ENCODE data around the gene CLGN.

The CLGN gene

GRCh38 chr4:140367738-140368137 lies 59.7 kb downstream of the CLGN start:
- no peaks in the 10 kb centered on the region for H3K27me3 ChIP-seq (ENCODE audit: insufficient read depth, poor library complexity, severe bottlenecking)
- H3K4me3 ChIP-seq (replicated peaks; ENCODE audit: insufficient read depth, low read length): no peak overlapping the region
- H3K27ac ChIP-seq (replicated peaks): no peak overlapping the region
- DNase-seq (ENCODE audit: low read depth in 1 of 2, low spot score in 1 of 2): no peak
- TF ChIP-seq, protein P1, sequence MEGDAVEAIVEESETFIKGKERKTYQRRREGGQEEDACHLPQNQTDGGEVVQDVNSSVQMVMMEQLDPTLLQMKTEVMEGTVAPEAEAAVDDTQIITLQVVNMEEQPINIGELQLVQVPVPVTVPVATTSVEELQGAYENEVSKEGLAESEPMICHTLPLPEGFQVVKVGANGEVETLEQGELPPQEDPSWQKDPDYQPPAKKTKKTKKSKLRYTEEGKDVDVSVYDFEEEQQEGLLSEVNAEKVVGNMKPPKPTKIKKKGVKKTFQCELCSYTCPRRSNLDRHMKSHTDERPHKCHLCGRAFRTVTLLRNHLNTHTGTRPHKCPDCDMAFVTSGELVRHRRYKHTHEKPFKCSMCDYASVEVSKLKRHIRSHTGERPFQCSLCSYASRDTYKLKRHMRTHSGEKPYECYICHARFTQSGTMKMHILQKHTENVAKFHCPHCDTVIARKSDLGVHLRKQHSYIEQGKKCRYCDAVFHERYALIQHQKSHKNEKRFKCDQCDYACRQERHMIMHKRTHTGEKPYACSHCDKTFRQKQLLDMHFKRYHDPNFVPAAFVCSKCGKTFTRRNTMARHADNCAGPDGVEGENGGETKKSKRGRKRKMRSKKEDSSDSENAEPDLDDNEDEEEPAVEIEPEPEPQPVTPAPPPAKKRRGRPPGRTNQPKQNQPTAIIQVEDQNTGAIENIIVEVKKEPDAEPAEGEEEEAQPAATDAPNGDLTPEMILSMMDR (IDR thresholded peaks at IDR 0.05; ENCODE audit: insufficient read depth, low read length): no peak
- TF ChIP-seq POLR2AphosphoS5 (IDR thresholded peaks at IDR 0.05; ENCODE audit: low read depth) (no peak), SPI1 (IDR thresholded peaks at IDR 0.05; ENCODE audit: borderline replicate concordance, low read depth) (no peak), GABPA (IDR thresholded peaks at IDR 0.05; ENCODE audit: low read depth) (no peak)
- TF ChIP-seq, protein P2, sequence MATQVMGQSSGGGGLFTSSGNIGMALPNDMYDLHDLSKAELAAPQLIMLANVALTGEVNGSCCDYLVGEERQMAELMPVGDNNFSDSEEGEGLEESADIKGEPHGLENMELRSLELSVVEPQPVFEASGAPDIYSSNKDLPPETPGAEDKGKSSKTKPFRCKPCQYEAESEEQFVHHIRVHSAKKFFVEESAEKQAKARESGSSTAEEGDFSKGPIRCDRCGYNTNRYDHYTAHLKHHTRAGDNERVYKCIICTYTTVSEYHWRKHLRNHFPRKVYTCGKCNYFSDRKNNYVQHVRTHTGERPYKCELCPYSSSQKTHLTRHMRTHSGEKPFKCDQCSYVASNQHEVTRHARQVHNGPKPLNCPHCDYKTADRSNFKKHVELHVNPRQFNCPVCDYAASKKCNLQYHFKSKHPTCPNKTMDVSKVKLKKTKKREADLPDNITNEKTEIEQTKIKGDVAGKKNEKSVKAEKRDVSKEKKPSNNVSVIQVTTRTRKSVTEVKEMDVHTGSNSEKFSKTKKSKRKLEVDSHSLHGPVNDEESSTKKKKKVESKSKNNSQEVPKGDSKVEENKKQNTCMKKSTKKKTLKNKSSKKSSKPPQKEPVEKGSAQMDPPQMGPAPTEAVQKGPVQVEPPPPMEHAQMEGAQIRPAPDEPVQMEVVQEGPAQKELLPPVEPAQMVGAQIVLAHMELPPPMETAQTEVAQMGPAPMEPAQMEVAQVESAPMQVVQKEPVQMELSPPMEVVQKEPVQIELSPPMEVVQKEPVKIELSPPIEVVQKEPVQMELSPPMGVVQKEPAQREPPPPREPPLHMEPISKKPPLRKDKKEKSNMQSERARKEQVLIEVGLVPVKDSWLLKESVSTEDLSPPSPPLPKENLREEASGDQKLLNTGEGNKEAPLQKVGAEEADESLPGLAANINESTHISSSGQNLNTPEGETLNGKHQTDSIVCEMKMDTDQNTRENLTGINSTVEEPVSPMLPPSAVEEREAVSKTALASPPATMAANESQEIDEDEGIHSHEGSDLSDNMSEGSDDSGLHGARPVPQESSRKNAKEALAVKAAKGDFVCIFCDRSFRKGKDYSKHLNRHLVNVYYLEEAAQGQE (IDR thresholded peaks at IDR 0.05; ENCODE audit: insufficient replicate concordance, low read depth): no peak

- H3K4me3 ChIP-seq (replicated peaks; ENCODE audit: insufficient read depth, low read length): no peak overlapping the region
- DNase-seq (ENCODE audit: low read depth in 1 of 2, low spot score in 1 of 2): no peak
- no peak overlapping the region for H3K27ac ChIP-seq (replicated peaks)
- no peak for TF ChIP-seq GABPA (IDR thresholded peaks at IDR 0.05; ENCODE audit: low read depth)
- TF ChIP-seq SPI1 (IDR thresholded peaks at IDR 0.05; ENCODE audit: borderline replicate concordance, low read depth): no peak
- no peak for TF ChIP-seq POLR2AphosphoS5 (IDR thresholded peaks at IDR 0.05; ENCODE audit: low read depth)
- TF ChIP-seq, protein P1 (IDR thresholded peaks at IDR 0.05; ENCODE audit: insufficient read depth, low read length): no peak
- TF ChIP-seq, protein P2 (IDR thresholded peaks at IDR 0.05; ENCODE audit: insufficient replicate concordance, low read depth): no peak
- no peaks in the 10 kb centered on the region for H3K27me3 ChIP-seq (ENCODE audit: insufficient read depth, poor library complexity, severe bottlenecking)
These were observed 63.9 kb downstream of the CLGN start for GRCh38 chr4:140363558-140363957.

GRCh38 chr4:140363051-140363450 lies 64.4 kb downstream of the CLGN start:
- H3K4me3 ChIP-seq (replicated peaks; ENCODE audit: insufficient read depth, low read length): no peak overlapping the region
- TF ChIP-seq GABPA (IDR thresholded peaks at IDR 0.05; ENCODE audit: low read depth) (no peak), POLR2AphosphoS5 (IDR thresholded peaks at IDR 0.05; ENCODE audit: low read depth) (no peak), SPI1 (IDR thresholded peaks at IDR 0.05; ENCODE audit: borderline replicate concordance, low read depth) (no peak)
- TF ChIP-seq, protein P1 (IDR thresholded peaks at IDR 0.05; ENCODE audit: insufficient read depth, low read length): no peak
- TF ChIP-seq, protein P2 (IDR thresholded peaks at IDR 0.05; ENCODE audit: insufficient replicate concordance, low read depth): no peak
- H3K27me3 ChIP-seq (ENCODE audit: insufficient read depth, poor library complexity, severe bottlenecking): no peaks in the 10 kb centered on the region
- DNase-seq (ENCODE audit: low read depth in 1 of 2, low spot score in 1 of 2): no peak
- no peak overlapping the region for H3K27ac ChIP-seq (replicated peaks)
